Pancreas (tissue), 10 donors: Measurements from ENCODE around the gene TSHZ2. TPM values are rescaled to one million over a fixed set of nuclear protein-coding genes. Genes with fewer than 3 reads are reported as not detected.

ENCODE experiments used
- ATAC-seq, 4 donors: fragments of 200-7000 bp; cut with Tn5 transposase; one replicate each; pipeline versions ENCODE4 v1.8.0 to v1.9.1; 2020; ENCODE audit warnings: mild to moderate bottlenecking in 4 of 4, moderate library complexity in 4 of 4
- DNase-seq, 6 donors: peaks; one replicate each; pipeline ENCODE4 v3.0.0-alpha.2; 2020
- FAIRE-seq: peaks from 2 replicates; lab custom pipeline; 2012; peaks lifted over from hg19 to GRCh38; lab: Jason Lieb, UNC
- H3K27ac ChIP-seq, 4 donors: fragments of 200-600 bp; sonication (generic); 1 replicate in 3 of 4; 2 replicates in 1 of 4; pipeline versions ENCODE4 v1.5.0 to v1.8.0; 2020
- H3K27me3 ChIP-seq, 4 donors: fragments of 200-600 bp; one replicate each; pipeline ENCODE4 v1.8.0; 2021
- H3K36me3 ChIP-seq, 3 donors: fragments of 200-600 bp; sonication (generic) in 1 of 3; one replicate each; pipeline versions ENCODE4 v1.5.0 to v1.8.0; 2020 to 2021
- H3K4me1 ChIP-seq, 3 donors: fragments of 200-600 bp; one replicate each; pipeline ENCODE4 v1.8.0; 2021
- H3K4me3 ChIP-seq, 4 donors: fragments of 200-600 bp; sonication (generic) in 2 of 4; one replicate each; pipeline versions ENCODE4 v1.5.0 to v1.8.0; 2020 to 2021
- H3K9me3 ChIP-seq, 4 donors: fragments of 200-600 bp; one replicate each; pipeline ENCODE4 v1.8.0; 2021
- CTCF ChIP-seq, 4 donors: fragments of 200-600 bp; sonication (generic) in 3 of 4; IDR thresholded peaks; one replicate each; pipeline versions ENCODE4 v1.5.0 to v1.8.0; 2021; ENCODE audit warnings: antibody characterized with exemption in 4 of 4
- WGBS, 2 donors: extraction: QIAGEN DNeasy Blood & Tissue Kit; methylation state at CpG; one replicate each; pipeline ENCODE4 v1.1.7; 2013; 5-methylcytosine and 5-hydroxymethylcytosine counted together
- intact Hi-C, 3 donors: fragments of 100-400 bp; cut with DNase I; formaldehyde crosslinking; loops; one replicate each; pipeline versions ENCODE4 v1.11.1 to v1.14.2; 2022
- polyA plus RNA-seq, 2 donors: library from polyadenylated mRNA; stranded (reverse); fragments of 200-250 nt; gene quantifications; one replicate each; pipeline ENCODE4 v1.2.3, GENCODE V29; 2013
- total RNA-seq, 6 donors: library from RNA; stranded (reverse); fragmentation: NEBNext Ultra II Directional in 4 of 6; extraction: Animal tissue kit (Norgen Biotek cat#: 25700) in 4 of 6; gene quantifications; one replicate each; pipeline versions ENCODE4 v1.2.1 to v1.2.4, GENCODE V29; 2021 to 2023
- donor health status: healthy with polysubstance abuse.
- donor health status: DM: no; HTN: no; CAD: no; lungs with moderate emphysema.
- donor health status: DM: no; HTN: no; CAD: no.
- donor health status: control.
- donor health status: control.
- donor health status: Bipolar disorder and iron deficiency.
- donor health status: DM: yes; HTN: yes; CAD: no.
- donor health status: DM: no; HTN: no; CAD: no.
- donor health status: DM: no; HTN: no; CAD: no.
- donor health status: DM: yes; HTN: yes; CAD: no.

Gene TSHZ2
- total and polyA plus RNA-seq, 8 donors = 2.2 to 23.5 (median 4.5) TPM

DNA sequence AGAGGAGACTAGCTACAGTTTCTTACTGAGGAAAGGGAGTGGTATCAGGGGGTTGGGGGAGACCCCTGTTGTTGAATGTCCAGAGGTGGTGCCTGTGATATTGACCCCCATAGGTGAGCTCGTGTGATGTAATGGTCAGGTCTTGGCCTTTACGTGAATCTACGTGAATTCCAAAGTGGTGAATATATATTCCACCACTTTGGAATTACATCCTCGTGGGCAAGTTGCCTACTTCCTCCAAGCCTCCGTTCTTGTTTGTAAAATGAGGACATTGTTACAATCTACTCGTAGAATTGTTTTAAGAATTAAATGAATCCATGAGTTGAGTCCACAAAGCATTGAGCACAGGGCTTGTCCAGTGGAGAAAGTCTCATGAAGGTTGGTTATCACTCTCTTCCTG, 47.3 kb downstream of the TSHZ2 start:
- DNase-seq = no peak
- intact Hi-C loops = no loop called here
- H3K27me3 ChIP-seq = no peaks in the 10 kb centered on the region
- ATAC-seq = peak in 1 of 4 donors; percentile 43
- no peaks in the 10 kb centered on the region for H3K4me1 ChIP-seq
- H3K36me3 ChIP-seq = no peaks in the 10 kb centered on the region
- H3K4me3 ChIP-seq = no peak overlapping the region
- 64 to 70% methylated on average over 6 of the region's 6 CpGs for WGBS, 2 donors
- no peak for FAIRE-seq
- no peak for TF ChIP-seq CTCF (IDR thresholded peaks at IDR 0.05)
- H3K9me3 ChIP-seq = no peaks in the 10 kb centered on the region
- H3K27ac ChIP-seq = peak overlapping the region in 1 of 4 donors; percentile 24

DNA sequence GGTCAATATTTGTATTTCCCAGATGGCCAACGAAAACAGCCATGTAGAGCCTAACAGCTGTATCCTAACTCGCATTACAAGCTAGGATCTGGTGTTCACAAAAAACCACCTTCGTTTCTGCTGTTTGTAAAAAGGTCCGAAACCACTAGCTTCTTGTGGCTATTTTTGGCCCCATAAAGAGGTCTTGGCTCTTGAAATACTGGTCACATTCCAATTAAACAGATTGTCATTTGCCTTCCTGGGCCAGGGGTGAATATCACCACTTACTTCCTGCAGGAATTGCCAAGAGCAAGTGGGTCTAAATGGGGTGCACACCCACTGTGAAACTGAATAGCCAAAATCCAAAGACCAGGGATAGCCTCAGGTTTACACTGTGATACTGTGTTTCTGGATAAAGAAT, 48.2 kb downstream of the TSHZ2 start:
- WGBS, 2 donors = 55 to 65% methylated on average over 4 of the region's 4 CpGs
- no peak overlapping the region for H3K4me3 ChIP-seq
- ATAC-seq (no peak), FAIRE-seq (no peak), DNase-seq (no peak)
- H3K4me1 ChIP-seq = no peaks in the 10 kb centered on the region
- no peaks in the 10 kb centered on the region for H3K9me3 ChIP-seq
- no peak overlapping the region for H3K27ac ChIP-seq
- no peak for TF ChIP-seq CTCF (IDR thresholded peaks at IDR 0.05)
- H3K27me3 ChIP-seq = no peaks in the 10 kb centered on the region
- H3K36me3 ChIP-seq = no peaks in the 10 kb centered on the region
- intact Hi-C loops = no loop called here

- Histone ChIP-seq H3K4me3 (no peak overlapping the region), H3K4me1 (no peaks in the 10 kb centered on the region), H3K27me3 (no peaks in the 10 kb centered on the region), H3K9me3 (no peaks in the 10 kb centered on the region), H3K27ac (no peak overlapping the region), H3K36me3 (no peaks in the 10 kb centered on the region)
- no peak for DNase-seq
- WGBS, 2 donors = 62 to 78% methylated on average over 2 of the region's 2 CpGs
- no peak for FAIRE-seq
- TF ChIP-seq CTCF (IDR thresholded peaks at IDR 0.05) = no peak
- intact Hi-C loops = no loop called here
- peak in 1 of 4 donors; percentile 39 for ATAC-seq
Measured at GRCh38 chr20:53020834-53021233, 48.7 kb downstream of the TSHZ2 start.

DNA sequence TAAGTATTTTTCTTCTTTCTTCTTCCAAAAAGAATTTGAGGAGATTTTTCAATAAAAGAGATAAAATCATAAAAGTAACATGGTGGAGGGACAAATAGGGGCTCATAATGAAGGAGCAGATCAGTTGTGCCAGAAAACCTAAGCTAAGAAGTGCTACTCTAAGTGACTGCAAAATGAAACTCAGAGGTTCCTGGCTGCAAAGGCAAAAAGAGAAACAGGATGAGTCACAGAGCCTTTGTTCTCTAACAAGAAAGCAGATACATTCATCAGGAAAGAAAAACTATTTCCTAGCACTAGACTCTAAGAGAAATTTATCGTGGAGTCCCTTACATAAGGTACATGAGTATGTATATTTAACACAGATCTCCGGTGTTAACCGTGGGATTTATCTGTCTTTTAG, 49.8 kb downstream of the TSHZ2 start:
- no peak for ATAC-seq
- no peak overlapping the region for H3K4me3 ChIP-seq

More for the DNA sequence above, 49.8 kb downstream of the TSHZ2 start:
- Histone ChIP-seq H3K4me1 (no peaks in the 10 kb centered on the region), H3K9me3 (no peaks in the 10 kb centered on the region), H3K36me3 (no peaks in the 10 kb centered on the region), H3K27ac (no peak overlapping the region), H3K27me3 (no peaks in the 10 kb centered on the region)
- no peak for FAIRE-seq
- DNase-seq = no peak
- WGBS, 2 donors = 89 to 91% methylated on average over 3 of the region's 3 CpGs
- intact Hi-C loops = no loop called here
- no peak for TF ChIP-seq CTCF (IDR thresholded peaks at IDR 0.05)
